IMR-90 (cell line): ENCODE results near the gene CLEC16A. TPM values are rescaled to one million over a fixed set of nuclear protein-coding genes. Genes with fewer than 3 reads are reported as not detected.

Experiments
- ATAC-seq: fragments of 200-7000 bp; cut with Tn5 transposase; 2 replicates; pipeline ENCODE4 v1.9.1; 2020; ENCODE audit warnings: low read depth, mild to moderate bottlenecking, moderate library complexity
- BruUV-seq: library from RNA; stranded (reverse); fragments of 400-500 nt; replicated peaks from 2 replicates; lab custom pipeline; 2021; lab: Mats Ljungman, UMichigan
- CTCF ChIA-PET: fragments of 300-600 bp; formaldehyde crosslinking; extraction: SDS; loops from one replicate; lab custom pipeline; 2021; ENCODE audit warnings: antibody characterized with exemption; lab: Yijun Ruan, JAX
- POLR2A ChIA-PET: fragments of 300-600 bp; sonication (Branson Sonifier 250); formaldehyde crosslinking; loops from one replicate; lab custom pipeline; 2022; ENCODE audit warnings: antibody characterized with exemption; ENCODE audit not compliant: unreplicated experiment; lab: Charles Lee
- DNase-seq: peaks from one replicate; pipeline ENCODE4 v3.0.0; 2013
- H2AFZ ChIP-seq: replicated peaks from 2 replicates; pipeline ENCODE3; 2013; ENCODE audit warnings: low read length, mild to moderate bottlenecking; ENCODE audit not compliant: poor library complexity
- H2AK5ac ChIP-seq: 2 replicates; pipeline ENCODE4 v1.6.1; 2013; ENCODE audit warnings: low read depth, low read length, inconsistent platforms
- H2AK9ac ChIP-seq: replicated peaks from 2 replicates; pipeline ENCODE3; 2013; ENCODE audit warnings: mild to moderate bottlenecking, low read depth, low read length, moderate library complexity; ENCODE audit not compliant: poor library complexity
- H2BK120ac ChIP-seq: 2 replicates; pipeline ENCODE4 v1.6.1; 2013; ENCODE audit warnings: low read depth, low read length, inconsistent platforms
- H2BK15ac ChIP-seq: 3 replicates; pipeline ENCODE4 v1.6.1; 2013; ENCODE audit warnings: low read depth, low read length, inconsistent platforms
- H2BK20ac ChIP-seq: 2 replicates; pipeline ENCODE4 v1.6.1; 2013; ENCODE audit warnings: low read depth, mild to moderate bottlenecking, inconsistent platforms, low read length, moderate library complexity
- H2BK5ac ChIP-seq: 2 replicates; pipeline ENCODE4 v1.6.1; 2013; ENCODE audit warnings: mild to moderate bottlenecking, low read depth, low read length, inconsistent platforms; ENCODE audit not compliant: poor library complexity, severe bottlenecking
- H3K14ac ChIP-seq: replicated peaks from 2 replicates; pipeline ENCODE4 v1.6.1; 2013; ENCODE audit warnings: low read depth, low read length, inconsistent platforms
- H3K18ac ChIP-seq: 2 replicates; pipeline ENCODE4 v1.6.1; 2013; ENCODE audit warnings: low read depth, low read length, control low read depth
- H3K23ac ChIP-seq: 2 replicates; pipeline ENCODE4 v1.6.1; 2013; ENCODE audit warnings: low read depth, low read length, inconsistent platforms
- H3K27ac ChIP-seq: 2 replicates; pipeline ENCODE4 v1.5.1; 2013; ENCODE audit warnings: mild to moderate bottlenecking, control low read depth, low read length; ENCODE audit not compliant: insufficient read depth
- H3K27me3 ChIP-seq: 2 replicates; pipeline ENCODE4 v1.6.1; 2013; ENCODE audit warnings: low read length; ENCODE audit not compliant: control insufficient read depth, insufficient read depth
- H3K36me3 ChIP-seq: 2 replicates; pipeline ENCODE4 v1.6.1; 2013; ENCODE audit warnings: low read length, mixed read lengths; ENCODE audit not compliant: control insufficient read depth, insufficient read depth
- H3K4ac ChIP-seq: 2 replicates; pipeline ENCODE4 v1.6.1; 2013; ENCODE audit warnings: low read depth, low read length, inconsistent platforms
- H3K4me1 ChIP-seq: 2 replicates; pipeline ENCODE4 v1.6.1; 2013; ENCODE audit warnings: low read length, mixed read lengths; ENCODE audit not compliant: control insufficient read depth, insufficient read depth
- H3K4me2 ChIP-seq: 2 replicates; pipeline ENCODE4 v1.6.1; 2013; ENCODE audit warnings: low read depth, mild to moderate bottlenecking, control low read depth, low read length, moderate library complexity
- H3K4me3 ChIP-seq: 2 replicates; pipeline ENCODE4 v1.5.1; 2013; ENCODE audit warnings: low read depth, mild to moderate bottlenecking, control low read depth, low read length, moderate library complexity; ENCODE audit not compliant: insufficient read depth
- H3K56ac ChIP-seq: 2 replicates; pipeline ENCODE4 v1.6.1; 2013; ENCODE audit warnings: low read length, inconsistent platforms; ENCODE audit not compliant: insufficient read depth; ENCODE audit errors: extremely low read depth
- H3K79me1 ChIP-seq, 2 experiments: 2 replicates each; pipeline ENCODE4 v1.6.1; 2013; ENCODE audit warnings: low read length in 2 of 2, inconsistent platforms in 1 of 2, low read depth in 1 of 2
- H3K9ac ChIP-seq: 2 replicates; pipeline ENCODE4 v1.6.1; 2013; ENCODE audit warnings: low read depth, low read length, control low read depth
- H3K9me1 ChIP-seq: 2 replicates; pipeline ENCODE4 v1.6.1; 2013; ENCODE audit warnings: low read length, inconsistent platforms; ENCODE audit not compliant: insufficient read depth
- H3K9me3 ChIP-seq: 2 replicates; pipeline ENCODE4 v1.6.1; 2013; ENCODE audit warnings: low read length; ENCODE audit not compliant: control insufficient read depth, insufficient read depth
- H4K20me1 ChIP-seq: 2 replicates; pipeline ENCODE4 v1.6.1; 2013; ENCODE audit warnings: low read length, inconsistent platforms; ENCODE audit not compliant: insufficient read depth
- H4K5ac ChIP-seq: 2 replicates; pipeline ENCODE4 v1.6.1; 2013; ENCODE audit warnings: mild to moderate bottlenecking, low read depth, low read length, control low read depth
- H4K8ac ChIP-seq, 2 experiments: 2 replicates each; pipeline ENCODE4 v1.6.1; 2013; ENCODE audit warnings: low read depth in 2 of 2, low read length in 2 of 2, control low read depth in 1 of 2, inconsistent platforms in 1 of 2
- H4K91ac ChIP-seq: 2 replicates; pipeline ENCODE4 v1.6.1; 2013; ENCODE audit warnings: low read depth, low read length, inconsistent platforms; ENCODE audit not compliant: insufficient read depth
- MAZ ChIP-seq: IDR thresholded peaks from 2 replicates; pipeline ENCODE4 v1.6.1; 2012; ENCODE audit warnings: low read depth, mild to moderate bottlenecking, low read length, improper control_type of control experiment, moderate library complexity, borderline replicate concordance
- MXI1 ChIP-seq: IDR thresholded peaks from 2 replicates; pipeline ENCODE4 v1.6.1; 2012; ENCODE audit warnings: low read depth, mild to moderate bottlenecking, low read length, moderate library complexity, borderline replicate concordance
- POLR2A ChIP-seq: IDR thresholded peaks from 2 replicates; pipeline ENCODE4 v1.6.1; 2012; ENCODE audit warnings: mild to moderate bottlenecking, low read depth, low read length
- RCOR1 ChIP-seq: IDR thresholded peaks from 2 replicates; pipeline ENCODE4 v1.6.1; 2012; ENCODE audit warnings: mild to moderate bottlenecking, low read length, improper control_type of control experiment; ENCODE audit not compliant: insufficient replicate concordance
- WGBS, 2 experiments: methylation state at CpG; one replicate each; pipeline versions ENCODE4 v1.1.5 to v1.1.7; 2013; ENCODE audit warnings: missing lambda C conversion rate in 2 of 2; ENCODE audit not compliant: insufficient read length in 1 of 2; ENCODE audit errors: extremely low coverage in 2 of 2; 5-methylcytosine and 5-hydroxymethylcytosine counted together
- dilution Hi-C: fragments of 300-500 bp; cut with HindIII; formaldehyde crosslinking; loops from one replicate; pipeline ENCODE4 v1.14.3; 2018; ENCODE audit warnings: low sequenced_read_pairs; ENCODE audit not compliant: unreplicated experiment
- in situ Hi-C: fragments of 300-500 bp; cut with MboI; formaldehyde crosslinking; loops from 3 replicates; pipeline ENCODE4 v1.14.3; 2019; ENCODE audit warnings: low sequenced_read_pairs, inconsistent platforms, mixed read lengths
- intact Hi-C: fragments of 100-400 bp; cut with micrococcal nuclease; formaldehyde crosslinking; loops from 2 replicates; pipeline ENCODE4 v1.10.0; 2022
- polyA plus RNA-seq, 3 experiments: library from polyadenylated mRNA; depleted of rRNA; stranded (reverse); fragments of >200 nt; gene quantifications; 2 replicates each; pipeline ENCODE4 v1.2.3, GENCODE V29; 2012; ENCODE audit warnings: low replicate concordance in 1 of 3
- total RNA-seq: library from RNA; depleted of rRNA; stranded (reverse); fragments of >200 nt; gene quantifications from 2 replicates; pipeline ENCODE4 v1.2.3, GENCODE V29; 2012
- TF ChIP-seq, protein P1 (sequence below): conservative IDR thresholded peaks from 2 replicates; pipeline ENCODE4 v1.5.1; 2012; ENCODE audit warnings: mild to moderate bottlenecking, low read depth, low read length, improper control_type of control experiment
- TF ChIP-seq, protein P2 (sequence below): fragments of 150-350 bp; IDR thresholded peaks from 2 replicates; pipeline ENCODE4 v1.6.1; 2017; ENCODE audit warnings: mild to moderate bottlenecking, antibody characterized with exemption, low read length, low read depth

Gene CLEC16A
- total and polyA plus RNA-seq, 2 of the 4 experiments (the other 2 are of a cell fraction): 15.9 to 16.5 TPM

DNA sequence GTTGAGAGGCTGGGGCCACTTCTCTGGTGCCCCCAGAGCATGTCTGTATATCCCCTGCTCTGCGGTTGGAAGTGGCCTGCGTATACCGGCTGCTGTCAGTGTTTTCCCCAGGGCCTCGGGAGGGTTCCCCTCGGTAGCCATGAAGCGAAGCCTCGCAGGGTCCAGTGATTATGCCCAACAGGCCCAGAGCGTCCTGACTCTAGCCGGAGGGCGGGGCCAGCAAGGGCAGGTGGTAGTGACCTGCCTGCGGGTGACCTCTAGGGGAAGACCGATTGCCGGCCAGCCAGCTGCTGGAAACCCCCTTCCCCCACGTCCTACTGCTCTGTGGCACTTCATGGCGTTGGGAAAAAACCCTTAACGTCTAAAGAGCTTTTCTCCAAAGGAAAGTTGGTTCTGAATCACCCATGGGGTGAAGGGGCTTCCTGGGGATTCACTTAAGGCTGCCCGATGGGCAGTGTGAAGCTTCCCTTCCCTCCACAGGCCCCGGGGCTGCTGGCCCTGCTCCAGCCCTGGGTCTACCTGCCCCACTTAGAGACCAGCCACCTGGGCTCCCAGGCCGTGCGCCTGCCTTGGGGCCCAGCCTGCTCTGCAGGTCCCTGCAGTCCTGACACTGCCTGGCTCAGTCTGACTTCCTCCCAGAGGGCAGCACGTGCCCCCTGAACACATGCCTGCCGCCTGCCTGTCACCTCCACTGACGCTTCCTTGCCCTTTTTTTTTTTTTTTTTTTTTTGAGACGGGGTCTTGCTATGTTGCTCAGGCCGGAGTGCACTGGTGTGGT is 238.9 kb downstream of the CLEC16A start:
- Histone ChIP-seq H3K18ac (no peak overlapping the region), H3K27ac (no peak overlapping the region), H3K79me1 (no peaks in the 10 kb centered on the region), H2AFZ (no peak overlapping the region), H4K20me1 (no peaks in the 10 kb centered on the region; the same call in 1 of the 2 replicates), H3K56ac (no peak overlapping the region), H4K8ac (no peak overlapping the region), H3K23ac (no peak overlapping the region), H2BK120ac (no peak overlapping the region), H4K91ac (no peak overlapping the region), H3K27me3 (no peaks in the 10 kb centered on the region), H3K9me3 (no peaks in the 10 kb centered on the region), H3K4ac (no peak overlapping the region), H2BK15ac (no peak overlapping the region), H3K14ac (no peak overlapping the region), H3K4me2 (no peak overlapping the region), H3K36me3 (no peaks in the 10 kb centered on the region; the same call in 1 of the 2 replicates), H2AK5ac (no peak overlapping the region), H2AK9ac (peak overlapping the region; percentile 60), H2BK20ac (no peak overlapping the region), H4K5ac (no peak overlapping the region), H3K9me1 (no peaks in the 10 kb centered on the region), H3K4me1 (peaks cover 8% of the 10 kb centered on the region; the same call in 1 of the 2 replicates), H3K9ac (no peak overlapping the region), H3K4me3 (no peak overlapping the region), H2BK5ac (no peak overlapping the region)
- TF ChIP-seq, protein P1, sequence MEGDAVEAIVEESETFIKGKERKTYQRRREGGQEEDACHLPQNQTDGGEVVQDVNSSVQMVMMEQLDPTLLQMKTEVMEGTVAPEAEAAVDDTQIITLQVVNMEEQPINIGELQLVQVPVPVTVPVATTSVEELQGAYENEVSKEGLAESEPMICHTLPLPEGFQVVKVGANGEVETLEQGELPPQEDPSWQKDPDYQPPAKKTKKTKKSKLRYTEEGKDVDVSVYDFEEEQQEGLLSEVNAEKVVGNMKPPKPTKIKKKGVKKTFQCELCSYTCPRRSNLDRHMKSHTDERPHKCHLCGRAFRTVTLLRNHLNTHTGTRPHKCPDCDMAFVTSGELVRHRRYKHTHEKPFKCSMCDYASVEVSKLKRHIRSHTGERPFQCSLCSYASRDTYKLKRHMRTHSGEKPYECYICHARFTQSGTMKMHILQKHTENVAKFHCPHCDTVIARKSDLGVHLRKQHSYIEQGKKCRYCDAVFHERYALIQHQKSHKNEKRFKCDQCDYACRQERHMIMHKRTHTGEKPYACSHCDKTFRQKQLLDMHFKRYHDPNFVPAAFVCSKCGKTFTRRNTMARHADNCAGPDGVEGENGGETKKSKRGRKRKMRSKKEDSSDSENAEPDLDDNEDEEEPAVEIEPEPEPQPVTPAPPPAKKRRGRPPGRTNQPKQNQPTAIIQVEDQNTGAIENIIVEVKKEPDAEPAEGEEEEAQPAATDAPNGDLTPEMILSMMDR: no peak
- no peak for TF ChIP-seq MXI1
- TF ChIP-seq, protein P2, sequence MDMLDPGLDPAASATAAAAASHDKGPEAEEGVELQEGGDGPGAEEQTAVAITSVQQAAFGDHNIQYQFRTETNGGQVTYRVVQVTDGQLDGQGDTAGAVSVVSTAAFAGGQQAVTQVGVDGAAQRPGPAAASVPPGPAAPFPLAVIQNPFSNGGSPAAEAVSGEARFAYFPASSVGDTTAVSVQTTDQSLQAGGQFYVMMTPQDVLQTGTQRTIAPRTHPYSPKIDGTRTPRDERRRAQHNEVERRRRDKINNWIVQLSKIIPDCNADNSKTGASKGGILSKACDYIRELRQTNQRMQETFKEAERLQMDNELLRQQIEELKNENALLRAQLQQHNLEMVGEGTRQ: no peak
- TF ChIP-seq RCOR1: no peak
- no peak for TF ChIP-seq POLR2A
- no peak for TF ChIP-seq MAZ
- BruUV-seq: no TSS peak
- WGBS, 2 experiments: 91% methylated on average over 12 of the region's 25 CpGs; no CpG with 5 or more reads in 1 of the 2 experiments
- ATAC-seq (no peak), DNase-seq (no peak)
- intact Hi-C loops: no loop called here
- ChIA-PET CTCF (no interaction called here), POLR2A (no interaction called here)
- in situ Hi-C loops: no loop called here
- dilution Hi-C loops: no loop called here
